Stomach smooth muscle (tissue), 2 donors: Measurements from ENCODE around the gene RPS6KA2.

Experiments used
- H3K27ac ChIP-seq: one replicate; pipeline ENCODE4 v1.7.0; 2013; ENCODE audit warnings: mild to moderate bottlenecking, low read length, inconsistent platforms
- H3K27me3 ChIP-seq, 2 donors: one replicate each; pipeline ENCODE4 v1.7.0; 2013; ENCODE audit warnings: low read length in 2 of 2; ENCODE audit not compliant: insufficient read depth in 2 of 2, control insufficient read depth in 1 of 2
- H3K36me3 ChIP-seq, 2 donors: one replicate each; pipeline ENCODE4 v1.7.0; 2013; ENCODE audit warnings: low read length in 2 of 2; ENCODE audit not compliant: control insufficient read depth in 2 of 2, insufficient read depth in 2 of 2
- H3K4me1 ChIP-seq: one replicate; pipeline ENCODE4 v1.7.0; 2013; ENCODE audit warnings: low read length; ENCODE audit not compliant: control insufficient read depth, insufficient read depth
- H3K4me3 ChIP-seq, 2 donors: one replicate each; pipeline ENCODE4 v1.7.0; 2013; ENCODE audit warnings: low read length in 2 of 2
- H3K9ac ChIP-seq, 2 donors: one replicate each; pipeline ENCODE4 v1.7.0; 2013; ENCODE audit warnings: low read length in 2 of 2, mild to moderate bottlenecking in 1 of 2
- H3K9me3 ChIP-seq, 2 donors: one replicate each; pipeline ENCODE4 v1.7.0; 2013; ENCODE audit warnings: low read length in 2 of 2; ENCODE audit not compliant: control insufficient read depth in 2 of 2
- donor health status: healthy.
- donor health status: Pancreatic carcinoma.

RPS6KA2 gene

GRCh38 chr6:166613027-166613426 is 14.0 kb downstream of the RPS6KA2 start:
- no peaks in the 10 kb centered on the region for H3K36me3 ChIP-seq
- H3K9ac ChIP-seq, result no peak overlapping the region
- no peak overlapping the region for H3K27ac ChIP-seq
- H3K4me3 ChIP-seq, result no peak overlapping the region
- no peaks in the 10 kb centered on the region for H3K9me3 ChIP-seq
- H3K27me3 ChIP-seq, result no peaks in the 10 kb centered on the region
- H3K4me1 ChIP-seq, result peaks cover 14% of the 10 kb centered on the region

GRCh38 chr6:166612471-166612881 is 14.6 kb downstream of the RPS6KA2 start:
- H3K27ac ChIP-seq, result no peak overlapping the region

GRCh38 chr6:166611631-166612030 is 15.4 kb downstream of the RPS6KA2 start:
- no peaks in the 10 kb centered on the region for H3K36me3 ChIP-seq
- H3K4me1 ChIP-seq, result peaks cover 14% of the 10 kb centered on the region
- H3K27me3 ChIP-seq, result no peaks in the 10 kb centered on the region
- no peak overlapping the region for H3K9ac ChIP-seq
- no peaks in the 10 kb centered on the region for H3K9me3 ChIP-seq
- no peak overlapping the region for H3K4me3 ChIP-seq
- no peak overlapping the region for H3K27ac ChIP-seq

More at GRCh38 chr6:166612471-166612881, 14.6 kb downstream of the RPS6KA2 start:
- H3K4me1 ChIP-seq, result peaks cover 14% of the 10 kb centered on the region
- H3K36me3 ChIP-seq, result no peaks in the 10 kb centered on the region
- H3K4me3 ChIP-seq, result no peak overlapping the region
- no peaks in the 10 kb centered on the region for H3K9me3 ChIP-seq
- no peak overlapping the region for H3K9ac ChIP-seq
- H3K27me3 ChIP-seq, result no peaks in the 10 kb centered on the region

- Histone ChIP-seq H3K4me1 (peaks cover 8% of the 10 kb centered on the region), H3K9ac (no peak overlapping the region), H3K27ac (no peak overlapping the region), H3K36me3 (no peaks in the 10 kb centered on the region), H3K27me3 (no peaks in the 10 kb centered on the region), H3K4me3 (no peak overlapping the region), H3K9me3 (no peaks in the 10 kb centered on the region)
These were observed 17.0 kb downstream of the RPS6KA2 start for GRCh38 chr6:166610069-166610468.

- Histone ChIP-seq H3K4me1 (peaks cover 7% of the 10 kb centered on the region), H3K9ac (no peak overlapping the region), H3K4me3 (no peak overlapping the region), H3K27ac (peak overlapping the region; percentile 46), H3K27me3 (no peaks in the 10 kb centered on the region), H3K9me3 (no peaks in the 10 kb centered on the region), H3K36me3 (no peaks in the 10 kb centered on the region)
These were observed 18.3 kb downstream of the RPS6KA2 start for GRCh38 chr6:166608774-166609173.

DNA sequence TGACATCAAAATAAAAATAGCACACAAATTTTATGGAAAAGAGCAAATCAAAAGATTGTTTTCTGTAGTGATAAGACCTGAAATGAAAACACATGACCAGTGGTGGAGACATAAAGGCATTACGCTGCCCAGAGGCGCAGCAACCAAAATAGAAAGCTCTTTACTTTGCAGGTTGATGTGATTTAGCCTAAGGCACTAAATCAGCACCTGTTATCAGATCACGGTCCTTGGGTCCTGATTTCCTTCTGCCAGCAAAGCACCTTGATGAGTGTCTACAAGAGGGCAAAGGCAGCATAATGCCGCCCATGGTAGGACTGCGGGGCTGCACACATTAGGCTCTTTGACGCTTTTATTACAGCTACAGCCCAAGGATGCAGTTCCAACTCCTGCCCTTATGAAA is 21.3 kb downstream of the RPS6KA2 start:
- no peaks in the 10 kb centered on the region for H3K9me3 ChIP-seq
- H3K9ac ChIP-seq, result no peak overlapping the region
- H3K4me1 ChIP-seq, result peaks cover 20% of the 10 kb centered on the region
- H3K36me3 ChIP-seq, result no peaks in the 10 kb centered on the region
- H3K4me3 ChIP-seq, result no peak overlapping the region
- H3K27me3 ChIP-seq, result no peaks in the 10 kb centered on the region
- no peak overlapping the region for H3K27ac ChIP-seq

- no peak overlapping the region for H3K4me3 ChIP-seq
- H3K9ac ChIP-seq, result no peak overlapping the region
- H3K9me3 ChIP-seq, result no peaks in the 10 kb centered on the region
- no peak overlapping the region for H3K27ac ChIP-seq
- H3K4me1 ChIP-seq, result peaks cover 20% of the 10 kb centered on the region
- H3K27me3 ChIP-seq, result no peaks in the 10 kb centered on the region
- H3K36me3 ChIP-seq, result no peaks in the 10 kb centered on the region
These were observed 22.1 kb downstream of the RPS6KA2 start for GRCh38 chr6:166604911-166605310.

- H3K4me1 ChIP-seq, result peaks cover 20% of the 10 kb centered on the region
- no peak overlapping the region for H3K27ac ChIP-seq
- H3K36me3 ChIP-seq, result no peaks in the 10 kb centered on the region
- H3K27me3 ChIP-seq, result no peaks in the 10 kb centered on the region
- H3K9ac ChIP-seq, result no peak overlapping the region
- no peak overlapping the region for H3K4me3 ChIP-seq
- no peaks in the 10 kb centered on the region for H3K9me3 ChIP-seq
These were observed 22.7 kb downstream of the RPS6KA2 start for GRCh38 chr6:166604328-166604727.

- Histone ChIP-seq H3K27me3 (no peaks in the 10 kb centered on the region), H3K9me3 (no peaks in the 10 kb centered on the region), H3K27ac (peak overlapping the region; percentile 11), H3K4me1 (peaks cover 21% of the 10 kb centered on the region), H3K36me3 (no peaks in the 10 kb centered on the region), H3K4me3 (peak overlapping the region; percentile 27 to 40), H3K9ac (peak overlapping the region in 1 of 2 donors; percentile 42)
These were observed 23.9 kb downstream of the RPS6KA2 start for GRCh38 chr6:166603043-166603690.

GRCh38 chr6:166601956-166602355 is 25.1 kb downstream of the RPS6KA2 start:
- Histone ChIP-seq H3K4me1 (peaks cover 25% of the 10 kb centered on the region), H3K27me3 (no peaks in the 10 kb centered on the region), H3K36me3 (no peaks in the 10 kb centered on the region), H3K9me3 (no peaks in the 10 kb centered on the region), H3K4me3 (no peak overlapping the region), H3K27ac (no peak overlapping the region), H3K9ac (no peak overlapping the region)

GRCh38 chr6:166600931-166601330 is 26.1 kb downstream of the RPS6KA2 start:
- Histone ChIP-seq H3K27ac (no peak overlapping the region), H3K4me3 (no peak overlapping the region), H3K9ac (no peak overlapping the region), H3K4me1 (peaks cover 25% of the 10 kb centered on the region), H3K27me3 (no peaks in the 10 kb centered on the region), H3K9me3 (no peaks in the 10 kb centered on the region), H3K36me3 (no peaks in the 10 kb centered on the region)
